ENCODE results near the gene CCDC116.
"Not testable (repeated sequence)": the region's sequence is repeated elsewhere in the genome, so short reads cannot be mapped to it uniquely, and the experiment has no call there.

CCDC116 gene

GRCh38 chr22:21606775-21607174 lies 25.8 kb upstream of the CCDC116 start:
- peak; percentile 75 for DNase-seq (ENCODE audit: low spot score)
- FAIRE-seq = peak; percentile 35

DNA sequence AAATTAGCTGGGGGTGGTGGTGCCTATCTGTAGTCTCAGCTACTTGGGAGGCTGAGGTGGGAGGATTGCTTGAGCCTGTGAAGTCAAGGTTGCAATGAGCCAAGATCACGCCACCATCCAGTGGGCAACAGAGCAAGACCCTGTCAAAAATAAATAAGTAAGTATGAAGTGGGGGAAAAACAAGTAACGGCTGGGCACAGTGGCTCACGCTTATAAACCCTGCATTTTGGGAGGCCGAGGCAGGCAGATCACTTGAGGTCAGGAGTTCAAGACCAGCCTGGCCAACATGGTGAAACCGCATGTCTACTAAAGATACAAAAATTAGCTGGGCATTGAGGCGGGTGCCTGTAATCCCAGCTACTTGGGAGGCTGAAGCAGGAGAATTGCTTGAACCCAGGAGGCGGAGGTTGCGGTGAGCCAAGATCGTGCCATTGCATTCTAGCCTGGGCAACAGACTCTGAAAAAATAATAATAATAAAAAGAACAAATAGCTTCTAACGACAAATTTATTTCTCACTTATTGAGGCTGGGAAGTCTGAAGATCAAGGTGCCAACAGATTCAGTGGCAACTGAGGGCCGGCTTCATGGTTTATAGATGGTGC lies 22.9 kb upstream of the CCDC116 start:
- FAIRE-seq; DNase-seq (ENCODE audit: low spot score): not testable (repeated sequence)

- DNase-seq (ENCODE audit: low spot score) = no peak
- no peak for FAIRE-seq
Measured at GRCh38 chr22:21611210-21611977, 21.2 kb upstream of the CCDC116 start.

- DNase-seq (ENCODE audit: low spot score) (no peak), FAIRE-seq (no peak)
Measured at GRCh38 chr22:21612858-21613257, 19.7 kb upstream of the CCDC116 start.

GRCh38 chr22:21613553-21614233 lies 18.9 kb upstream of the CCDC116 start:
- FAIRE-seq (no peak), DNase-seq (ENCODE audit: low spot score) (no peak)

DNA sequence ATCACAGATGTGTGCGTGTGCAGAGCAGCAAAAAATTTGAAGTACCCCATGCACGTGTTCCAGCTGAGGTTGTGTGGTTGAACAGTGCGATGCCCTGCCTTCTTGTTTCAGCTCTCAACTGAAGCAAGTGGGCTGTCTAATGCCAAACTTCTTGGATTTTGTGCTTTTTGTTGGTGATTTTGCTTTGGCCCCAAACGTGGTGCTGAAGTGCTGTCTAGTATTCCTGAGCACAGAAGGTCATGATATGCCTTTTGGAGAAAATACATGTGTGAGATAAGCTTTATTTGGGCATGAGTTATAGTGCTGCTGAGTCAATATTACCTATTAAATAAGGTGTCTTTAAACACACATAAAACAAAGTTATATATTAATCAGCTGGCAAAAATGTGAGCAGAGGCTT lies 16.8 kb upstream of the CCDC116 start:
- DNase-seq (ENCODE audit: low spot score) = no peak
- FAIRE-seq = no peak

- FAIRE-seq; DNase-seq (ENCODE audit: low spot score): not testable (repeated sequence)
Measured at GRCh38 chr22:21617337-21617736, 15.2 kb upstream of the CCDC116 start.

- FAIRE-seq (no peak), DNase-seq (ENCODE audit: low spot score) (no peak)
Measured at GRCh38 chr22:21621025-21621424, 11.5 kb upstream of the CCDC116 start.

DNA sequence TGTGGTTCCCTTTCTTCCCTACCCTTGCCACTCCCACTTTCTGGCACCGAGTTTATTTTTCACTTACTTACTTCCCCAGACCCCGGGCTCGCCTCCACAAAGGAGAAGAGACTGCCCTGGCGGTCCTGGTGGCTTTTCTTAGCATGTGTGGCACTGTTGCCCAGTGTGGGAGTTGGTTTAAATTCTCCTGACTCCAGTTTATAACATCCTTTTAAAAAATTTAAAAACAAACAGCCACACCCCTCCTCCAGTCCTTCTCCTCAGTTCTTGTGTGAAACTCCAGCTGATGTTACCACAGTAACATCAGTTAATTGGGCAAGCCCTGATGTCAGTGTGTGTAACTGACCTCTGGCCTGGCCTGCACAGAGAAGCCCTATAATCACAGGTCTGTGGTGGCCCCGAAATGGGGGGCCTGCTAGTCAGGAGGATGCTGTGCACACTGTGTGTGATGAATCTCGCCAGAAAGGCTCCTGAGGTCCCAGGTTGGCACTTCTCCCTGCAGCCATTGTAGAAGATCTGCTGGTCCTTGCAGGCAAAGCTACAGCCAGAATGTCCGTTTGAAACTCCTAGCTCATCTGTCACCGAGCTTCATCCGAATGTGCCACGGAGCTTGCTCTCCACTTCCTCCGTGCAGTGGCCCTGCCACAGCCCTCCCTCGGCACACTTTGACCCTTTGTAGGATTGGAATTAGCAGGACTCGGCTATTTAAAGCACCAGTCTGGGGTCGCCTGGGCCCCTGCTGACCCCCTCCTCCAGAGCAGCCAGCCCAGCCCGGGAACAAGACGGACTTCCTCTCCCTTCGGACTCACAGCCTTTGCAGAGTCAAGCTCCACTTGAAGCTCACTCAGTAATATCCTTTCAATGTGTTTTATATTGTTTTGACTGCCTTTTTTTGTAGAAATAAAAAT lies 10.3 kb upstream of the CCDC116 start:
- FAIRE-seq (no peak), DNase-seq (ENCODE audit: low spot score) (no peak)

DNA sequence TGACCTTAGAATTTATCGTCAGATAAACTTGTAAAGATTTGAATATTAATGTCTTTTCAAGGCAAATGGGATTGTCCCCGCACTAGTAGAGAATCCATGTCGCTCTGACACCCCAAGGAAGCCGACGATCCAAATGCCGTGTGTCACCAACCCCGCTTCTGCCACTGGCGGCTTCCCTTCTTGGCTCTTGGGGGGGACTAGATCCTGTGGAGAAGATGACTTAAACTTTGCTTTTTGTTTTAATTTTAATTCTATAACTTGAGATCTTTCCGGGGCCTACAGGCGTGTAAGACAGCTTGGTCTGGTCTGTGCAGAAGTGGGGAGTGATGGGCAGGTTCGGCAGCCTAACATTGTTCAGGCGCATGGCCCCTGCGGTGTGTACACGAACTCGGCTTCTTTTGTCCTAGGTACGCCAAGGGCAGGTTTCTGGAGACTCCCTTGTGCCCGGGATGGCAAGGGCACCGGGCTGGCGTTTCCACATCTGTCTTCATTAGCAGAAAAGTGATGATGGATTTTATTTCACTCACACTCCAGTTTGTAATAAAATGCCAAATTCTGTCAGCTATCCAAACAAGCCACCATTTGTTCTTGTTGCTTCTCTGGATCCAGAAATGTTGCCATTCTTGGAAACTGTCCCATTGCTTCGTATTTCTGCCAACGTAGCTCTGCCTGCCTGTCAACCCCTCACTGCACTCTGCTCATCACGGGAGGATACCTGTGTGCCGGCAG lies 9.5 kb upstream of the CCDC116 start:
- FAIRE-seq (no peak), DNase-seq (ENCODE audit: low spot score) (no peak)

GRCh38 chr22:21623648-21623970 lies 9.0 kb upstream of the CCDC116 start:
- FAIRE-seq (no peak), DNase-seq (ENCODE audit: low spot score) (no peak)

DNA sequence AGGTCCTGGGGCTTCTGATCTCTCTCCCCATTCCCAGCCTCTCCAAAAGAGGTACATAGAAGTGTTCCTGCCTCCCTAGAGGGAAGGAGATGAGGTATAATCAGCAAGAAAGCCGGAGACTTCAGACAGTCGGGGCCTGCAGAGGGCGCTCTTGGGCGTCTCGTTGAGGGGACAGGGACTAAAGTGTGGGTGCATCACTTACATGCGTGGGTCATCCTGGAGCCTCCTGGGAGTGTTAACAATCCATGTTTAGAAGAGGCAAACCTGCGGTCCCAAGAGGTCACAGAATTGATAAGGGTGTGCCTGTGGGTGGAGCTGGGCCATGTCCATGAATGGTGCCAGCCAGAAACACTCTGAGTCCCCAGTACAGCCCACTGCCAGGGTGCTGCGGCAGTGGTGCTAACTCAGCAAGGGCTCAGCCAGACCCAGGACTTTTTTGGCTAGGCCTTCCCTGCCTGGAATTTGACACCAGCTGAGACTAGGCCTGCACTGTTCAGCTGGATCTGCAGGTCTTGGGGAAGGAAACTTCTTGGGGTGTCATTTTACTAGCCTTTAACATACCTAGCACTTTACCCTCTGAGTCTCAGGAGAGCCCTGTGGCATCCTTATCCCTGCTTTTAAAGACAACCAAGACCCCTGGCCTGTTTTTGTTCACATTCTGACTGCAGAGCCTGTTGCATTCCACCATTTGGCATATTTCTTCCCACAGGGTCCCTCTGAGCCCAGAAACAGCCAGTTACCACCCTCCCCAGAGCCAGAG lies 8.3 kb upstream of the CCDC116 start:
- DNase-seq (ENCODE audit: low spot score) (no peak), FAIRE-seq (no peak)

DNA sequence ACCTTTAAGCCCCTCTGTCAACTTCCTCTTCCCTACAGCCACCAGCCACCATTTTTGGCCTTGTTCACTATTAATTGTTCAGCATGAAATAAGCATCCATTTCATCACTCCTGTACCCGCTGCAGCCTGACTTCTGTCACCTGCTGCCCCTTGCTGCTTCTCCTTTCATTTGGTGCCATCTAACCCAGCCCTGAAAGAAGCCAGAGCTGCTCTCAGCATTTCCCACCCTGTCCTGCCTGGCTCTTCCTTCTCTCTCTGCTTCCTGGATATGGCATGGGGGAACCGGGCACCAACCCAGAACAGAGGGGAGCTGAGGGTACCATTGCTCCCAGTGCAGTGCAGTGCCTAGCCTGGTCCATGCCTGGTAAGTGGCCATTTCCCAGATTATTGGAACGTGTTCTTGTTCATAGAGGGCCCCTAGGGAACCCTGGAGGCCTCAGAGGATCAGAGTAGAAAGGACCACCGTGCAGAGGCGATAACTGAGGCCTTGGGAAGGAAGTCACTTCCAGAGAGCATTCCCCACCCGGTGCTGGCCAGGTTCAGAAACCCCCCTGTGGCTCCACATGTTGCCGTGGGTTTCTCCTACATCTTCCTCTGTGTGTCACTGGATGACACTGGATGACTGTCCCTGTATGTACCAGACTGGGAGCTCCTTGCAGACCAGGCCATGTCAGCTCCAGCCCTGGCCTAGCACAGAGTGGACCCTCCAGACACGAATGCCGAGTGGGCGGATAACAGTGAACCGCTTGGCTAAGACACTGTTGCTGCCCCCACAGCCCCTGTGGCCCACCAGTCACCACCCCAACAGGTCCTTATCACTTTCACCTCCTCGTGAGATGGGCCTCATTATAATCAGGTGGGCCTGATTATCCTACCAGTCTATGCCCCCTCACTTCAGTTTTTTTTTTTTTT lies 7.4 kb upstream of the CCDC116 start:
- no peak for FAIRE-seq
- no peak for DNase-seq (ENCODE audit: low spot score)

GRCh38 chr22:21626073-21626734 lies 6.4 kb upstream of the CCDC116 start:
- FAIRE-seq = no peak
- DNase-seq (ENCODE audit: low spot score) = no peak

DNA sequence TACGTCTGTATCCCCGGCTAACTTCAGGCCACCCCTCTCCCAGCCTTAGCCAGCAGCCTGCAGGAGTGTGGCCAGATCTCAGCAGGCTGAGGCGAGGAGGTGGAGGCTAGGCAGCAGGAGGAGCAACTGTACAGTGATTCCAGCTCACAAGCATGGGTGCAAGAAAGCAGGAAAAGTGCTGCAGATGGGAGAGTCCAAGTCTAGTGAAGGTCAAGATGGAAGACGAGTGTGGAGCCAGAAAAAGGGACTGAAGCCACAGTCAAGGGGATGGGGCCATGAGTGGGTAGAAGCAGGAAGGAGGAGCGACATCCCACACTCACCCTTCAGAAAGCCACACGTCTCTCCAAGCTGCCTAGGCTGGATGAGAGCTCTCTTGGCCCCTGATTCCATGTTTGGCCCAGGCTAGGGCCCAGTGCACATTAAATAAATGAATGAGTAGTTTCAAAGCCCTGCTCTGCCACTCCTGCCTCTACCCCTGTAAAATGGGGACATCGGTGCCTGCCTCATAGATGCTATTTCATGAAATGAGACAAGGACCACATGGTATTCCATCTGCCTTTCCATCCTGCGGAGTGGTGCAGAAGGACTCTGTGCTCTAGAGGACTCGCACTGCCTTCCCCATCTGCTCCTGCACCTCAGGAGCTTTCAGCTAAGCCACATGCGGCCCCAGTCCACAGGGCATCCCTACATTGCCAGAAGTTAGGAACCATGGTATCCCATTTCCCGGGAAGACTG lies 5.7 kb upstream of the CCDC116 start:
- DNase-seq (ENCODE audit: low spot score) = no peak
- no peak for FAIRE-seq

- FAIRE-seq = no peak
- DNase-seq (ENCODE audit: low spot score) = no peak
Measured at GRCh38 chr22:21628386-21629254, 3.9 kb upstream of the CCDC116 start.
